Left ventricle myocardium inferior (tissue), 1 donor: ENCODE data around the gene SOAT2. TPM values are rescaled to one million over a fixed set of nuclear protein-coding genes. Genes with fewer than 3 reads are reported as not detected.

ENCODE experiments used
- DNase-seq: peaks from one replicate; pipeline ENCODE4 v3.0.0-alpha.2; 2020
- H3K27ac ChIP-seq: fragments of 200-600 bp; replicated peaks from 2 replicates; pipeline ENCODE4 v1.8.0; 2021
- H3K27me3 ChIP-seq: fragments of 200-600 bp; 2 replicates; pipeline ENCODE4 v1.8.0; 2021; ENCODE audit warnings: low read depth
- H3K36me3 ChIP-seq: fragments of 200-600 bp; 2 replicates; pipeline ENCODE4 v1.8.0; 2021
- H3K4me1 ChIP-seq: fragments of 200-600 bp; 2 replicates; pipeline ENCODE4 v1.8.0; 2021
- H3K4me3 ChIP-seq: fragments of 200-600 bp; 2 replicates; pipeline ENCODE4 v1.8.0; 2021; ENCODE audit warnings: mild to moderate bottlenecking, moderate library complexity
- H3K9me3 ChIP-seq: fragments of 200-600 bp; replicated peaks from 2 replicates; pipeline ENCODE4 v1.8.0; 2021
- CTCF ChIP-seq: fragments of 200-600 bp; IDR thresholded peaks from 2 replicates; pipeline ENCODE4 v1.8.0; 2021; ENCODE audit warnings: antibody characterized with exemption, mild to moderate bottlenecking, borderline replicate concordance
- intact Hi-C: fragments of 100-400 bp; cut with micrococcal nuclease; formaldehyde crosslinking; loops from one replicate; pipeline ENCODE4 v1.11.0; 2022
- total RNA-seq: library from RNA; stranded (reverse); fragmentation: NEBNext Ultra II Directional; extraction: Animal tissue kit (Norgen Biotek cat#: 25700); gene quantifications from one replicate; pipeline ENCODE4 v1.2.1, GENCODE V29; 2021
- donor health status: DM: no; HTN: yes; CAD: no; lungs with severe emphysema.

The SOAT2 gene
- total RNA-seq, 1 donor from 2014 or later: not detected

GRCh38 chr12:53060721-53061276 is 42.5 kb upstream of the SOAT2 start:
- TF ChIP-seq CTCF: no peak
- peak overlapping the region; percentile 100 for H3K27ac ChIP-seq
- peaks cover 86% of the 10 kb centered on the region for H3K36me3 ChIP-seq
- H3K4me1 ChIP-seq: peaks cover 99% of the 10 kb centered on the region
- H3K9me3 ChIP-seq: no peaks in the 10 kb centered on the region
- H3K4me3 ChIP-seq: peak overlapping the region; percentile 6
- no peaks in the 10 kb centered on the region for H3K27me3 ChIP-seq
- intact Hi-C loops: no loop called here
- DNase-seq: no peak

- no peak for DNase-seq
- H3K27ac ChIP-seq: peak overlapping the region; percentile 100
- no peak for TF ChIP-seq CTCF
These were observed 41.8 kb upstream of the SOAT2 start for GRCh38 chr12:53061404-53062010.

GRCh38 chr12:53062011-53062961 is 41.0 kb upstream of the SOAT2 start:
- no peaks in the 10 kb centered on the region for H3K27me3 ChIP-seq
- DNase-seq: no peak
- intact Hi-C loops: no loop called here
- H3K36me3 ChIP-seq: peaks cover 80% of the 10 kb centered on the region
- peak overlapping the region; percentile 7 for H3K4me3 ChIP-seq
- no peak for TF ChIP-seq CTCF
- H3K9me3 ChIP-seq: no peaks in the 10 kb centered on the region
- peaks cover 99% of the 10 kb centered on the region for H3K4me1 ChIP-seq
- peak overlapping the region; percentile 100 for H3K27ac ChIP-seq

More at GRCh38 chr12:53061404-53062010, 41.8 kb upstream of the SOAT2 start:
- H3K36me3 ChIP-seq: peaks cover 84% of the 10 kb centered on the region
- H3K9me3 ChIP-seq: no peaks in the 10 kb centered on the region
- intact Hi-C loops: no loop called here
- H3K4me1 ChIP-seq: peaks cover 99% of the 10 kb centered on the region
- peak overlapping the region; percentile 7 for H3K4me3 ChIP-seq
- no peaks in the 10 kb centered on the region for H3K27me3 ChIP-seq

- H3K4me1 ChIP-seq: peaks cover 99% of the 10 kb centered on the region
These were observed 40.1 kb upstream of the SOAT2 start for GRCh38 chr12:53062977-53063707.

More at GRCh38 chr12:53062977-53063707, 40.1 kb upstream of the SOAT2 start:
- TF ChIP-seq CTCF: no peak
- Histone ChIP-seq H3K36me3 (peaks cover 79% of the 10 kb centered on the region), H3K27ac (peak overlapping the region; percentile 100), H3K27me3 (no peaks in the 10 kb centered on the region), H3K9me3 (no peaks in the 10 kb centered on the region), H3K4me3 (no peak overlapping the region)
- intact Hi-C loops: no loop called here
- DNase-seq: no peak
